H9 (cell line): Measurements from ENCODE around the gene CLEC9A. TPM values are rescaled to one million over a fixed set of nuclear protein-coding genes. Genes with fewer than 3 reads are reported as not detected.

ENCODE experiments used
- DNase-seq: peaks from one replicate; pipeline ENCODE4 v3.0.0-alpha.2; 2017
- H2AFZ ChIP-seq: one replicate; pipeline ENCODE4 v1.6.1; 2013; ENCODE audit warnings: mild to moderate bottlenecking, low read length, control low read depth, moderate library complexity
- H2AK5ac ChIP-seq: 2 replicates; pipeline ENCODE4 v1.6.1; 2013; ENCODE audit warnings: low read length, control low read depth, mixed read lengths; ENCODE audit not compliant: insufficient read length
- H2BK120ac ChIP-seq: one replicate; pipeline ENCODE4 v1.6.1; 2013; ENCODE audit warnings: low read depth, mild to moderate bottlenecking, low read length, control low read depth, inconsistent platforms; ENCODE audit not compliant: poor library complexity, severe bottlenecking
- H2BK12ac ChIP-seq: 2 replicates; pipeline ENCODE4 v1.6.1; 2013; ENCODE audit warnings: low read length, control low read depth, mixed read lengths, low read depth; ENCODE audit not compliant: insufficient read length
- H2BK15ac ChIP-seq: 2 replicates; pipeline ENCODE4 v1.6.1; 2013; ENCODE audit warnings: low read depth, low read length, control low read depth
- H2BK20ac ChIP-seq: one replicate; pipeline ENCODE4 v1.6.1; 2013; ENCODE audit warnings: low read depth, mild to moderate bottlenecking, low read length, control low read depth, inconsistent platforms; ENCODE audit not compliant: poor library complexity, severe bottlenecking
- H2BK5ac ChIP-seq: 2 replicates; pipeline ENCODE4 v1.6.1; 2013; ENCODE audit warnings: low read length, control low read depth, mixed read lengths; ENCODE audit not compliant: insufficient read length
- H3K14ac ChIP-seq: 2 replicates; pipeline ENCODE4 v1.6.1; 2013; ENCODE audit warnings: low read length, control low read depth; ENCODE audit not compliant: insufficient read depth
- H3K18ac ChIP-seq: 2 replicates; pipeline ENCODE4 v1.6.1; 2013; ENCODE audit warnings: low read depth, mild to moderate bottlenecking, mixed read lengths, low read length, control low read depth; ENCODE audit not compliant: insufficient read length
- H3K23ac ChIP-seq: 2 replicates; pipeline ENCODE4 v1.6.1; 2013; ENCODE audit warnings: low read length, control low read depth, mixed read lengths, low read depth; ENCODE audit not compliant: insufficient read length
- H3K23me2 ChIP-seq: 2 replicates; pipeline ENCODE4 v1.6.1; 2013; ENCODE audit warnings: low read depth, mild to moderate bottlenecking, mixed read lengths, low read length, control low read depth; ENCODE audit not compliant: insufficient read length, poor library complexity, severe bottlenecking
- H3K27ac ChIP-seq: 2 replicates; pipeline ENCODE4 v1.5.1; 2013; ENCODE audit warnings: low read length, control low read depth, mixed read lengths, low read depth; ENCODE audit not compliant: insufficient read length
- H3K27me3 ChIP-seq: 2 replicates; pipeline ENCODE4 v1.6.1; 2013; ENCODE audit warnings: low read length, control low read depth, inconsistent platforms; ENCODE audit not compliant: insufficient read depth
- H3K4ac ChIP-seq: 2 replicates; pipeline ENCODE4 v1.6.1; 2013; ENCODE audit warnings: low read depth, mild to moderate bottlenecking, control low read depth, inconsistent platforms, low read length, moderate library complexity
- H3K4me1 ChIP-seq: 2 replicates; pipeline ENCODE4 v1.6.1; 2013; ENCODE audit warnings: low read length, control low read depth, inconsistent platforms; ENCODE audit not compliant: insufficient read depth
- H3K4me2 ChIP-seq: 2 replicates; pipeline ENCODE4 v1.6.1; 2013; ENCODE audit warnings: low read length, control low read depth, mixed read lengths; ENCODE audit not compliant: insufficient read length, insufficient read depth
- H3K56ac ChIP-seq: 2 replicates; pipeline ENCODE4 v1.6.1; 2013; ENCODE audit warnings: low read depth, mild to moderate bottlenecking, mixed read lengths, low read length, control low read depth; ENCODE audit not compliant: insufficient read length
- H3K79me1 ChIP-seq: 2 replicates; pipeline ENCODE4 v1.6.1; 2013; ENCODE audit warnings: low read depth, mild to moderate bottlenecking, moderate library complexity, low read length, control low read depth, inconsistent platforms; ENCODE audit not compliant: insufficient read depth, poor library complexity, severe bottlenecking
- H3K79me2 ChIP-seq: 2 replicates; pipeline ENCODE4 v1.6.1; 2013; ENCODE audit warnings: low read length, control low read depth, inconsistent platforms; ENCODE audit not compliant: insufficient read depth
- H3K9ac ChIP-seq: 2 replicates; pipeline ENCODE4 v1.6.1; 2013; ENCODE audit warnings: low read length, control low read depth, mixed read lengths; ENCODE audit not compliant: insufficient read length; ENCODE audit errors: extremely low read depth
- H3K9me3 ChIP-seq: one replicate; pipeline ENCODE4 v1.6.1; 2013; ENCODE audit warnings: low read depth, low read length, inconsistent platforms; ENCODE audit not compliant: control insufficient read depth
- H3T11ph ChIP-seq: one replicate; pipeline ENCODE4 v1.6.1; 2013; ENCODE audit warnings: mild to moderate bottlenecking, low read length, control low read depth, inconsistent platforms
- H4K20me1 ChIP-seq: one replicate; pipeline ENCODE4 v1.6.1; 2013; ENCODE audit not compliant: control insufficient read depth, insufficient read length, insufficient read depth
- H4K5ac ChIP-seq: 2 replicates; pipeline ENCODE4 v1.6.1; 2013; ENCODE audit warnings: low read depth, mild to moderate bottlenecking, mixed read lengths, low read length, control low read depth; ENCODE audit not compliant: insufficient read length
- H4K8ac ChIP-seq: replicated peaks from 2 replicates; pipeline ENCODE4 v1.6.1; 2013; ENCODE audit warnings: low read length, control low read depth, mixed read lengths, low read depth; ENCODE audit not compliant: insufficient read length
- H4K91ac ChIP-seq: 2 replicates; pipeline ENCODE4 v1.6.1; 2013; ENCODE audit warnings: low read depth, mild to moderate bottlenecking, moderate library complexity, mixed read lengths, low read length, control low read depth; ENCODE audit not compliant: insufficient read length
- H3K27ac Mint-ChIP-seq, 3 experiments: 2 replicates in 2 of 3; 3 replicates in 1 of 3; pipeline ENCODE4 v1.8.0; 2020 to 2021; ENCODE audit warnings: mixed read lengths in 3 of 3, mild to moderate bottlenecking in 1 of 3, moderate library complexity in 1 of 3
- H3K27me3 Mint-ChIP-seq: 2 replicates; pipeline ENCODE4 v1.8.0; 2021; ENCODE audit warnings: low read depth, mild to moderate bottlenecking, moderate library complexity, mixed read lengths
- H3K36me3 Mint-ChIP-seq, 3 experiments: 2 replicates in 2 of 3; 3 replicates in 1 of 3; pipeline ENCODE4 v1.8.0; 2020 to 2021; ENCODE audit warnings: low read depth in 3 of 3, mixed read lengths in 3 of 3; ENCODE audit not compliant: insufficient read depth in 1 of 3
- H3K4me1 Mint-ChIP-seq, 2 experiments: 2 replicates each; pipeline ENCODE4 v1.8.0; 2020; ENCODE audit warnings: mixed read lengths in 2 of 2
- H3K4me3 Mint-ChIP-seq, 2 experiments: 2 replicates in 1 of 2; 3 replicates in 1 of 2; pipeline ENCODE4 v1.8.0; 2020 to 2021; ENCODE audit warnings: mild to moderate bottlenecking in 2 of 2, mixed read lengths in 2 of 2, moderate library complexity in 1 of 2
- H3K9me3 Mint-ChIP-seq, 2 experiments: 2 replicates in 1 of 2; 3 replicates in 1 of 2; pipeline ENCODE4 v1.8.0; 2020; ENCODE audit warnings: mild to moderate bottlenecking in 2 of 2, mixed read lengths in 2 of 2, moderate library complexity in 1 of 2
- CTCF ChIP-seq: fragments of 200-600 bp; sonication (generic); conservative IDR thresholded peaks from 3 replicates; pipeline ENCODE4 v1.8.0; 2021; ENCODE audit warnings: antibody characterized with exemption, mild to moderate bottlenecking
- WGBS: extraction: QIAGEN DNeasy Blood & Tissue Kit; methylation state at CpG from one replicate; pipeline ENCODE4 v1.1.7; 2013; ENCODE audit warnings: missing lambda C conversion rate, low lambda C conversion rate, mixed read lengths; ENCODE audit not compliant: insufficient read length; ENCODE audit errors: extremely low coverage; 5-methylcytosine and 5-hydroxymethylcytosine counted together
- total RNA-seq: library from RNA; stranded (reverse); gene quantifications from 2 replicates; pipeline ENCODE4 v1.2.1, GENCODE V29; 2021

The CLEC9A gene
- total RNA-seq, 1 experiment from 2014 or later = not detected

GRCh38 chr12:10102322-10102721 is 71.8 kb downstream of the CLEC9A start:
- Histone ChIP-seq H3K23me2 (no peaks in the 10 kb centered on the region), H3K23ac (no peak overlapping the region), H2AK5ac (no peak overlapping the region), H3K79me1 (no peaks in the 10 kb centered on the region), H4K20me1 (no peaks in the 10 kb centered on the region), H3K4me2 (no peak overlapping the region), H2AFZ (no peak overlapping the region), H2BK5ac (no peak overlapping the region), H3K9ac (no peak overlapping the region), H3K4ac (no peak overlapping the region), H3K18ac (no peak overlapping the region), H2BK120ac (no peak overlapping the region), H2BK12ac (no peak overlapping the region), H4K8ac (no peak overlapping the region), H4K5ac (no peak overlapping the region), H3K27ac (no peak overlapping the region), H2BK20ac (no peak overlapping the region), H3K9me3 (no peaks in the 10 kb centered on the region), H3K79me2 (no peaks in the 10 kb centered on the region), H3K4me1 (no peaks in the 10 kb centered on the region), H3K27me3 (no peaks in the 10 kb centered on the region), H3K56ac (no peak overlapping the region), H3K14ac (no peak overlapping the region), H4K91ac (no peak overlapping the region), H3T11ph (no peak overlapping the region), H2BK15ac (no peak overlapping the region)
- peaks cover 6% of the 10 kb centered on the region for H3K27me3 Mint-ChIP-seq
- WGBS = no CpG with 5 or more reads among the region's 2 CpGs
- H3K4me1 Mint-ChIP-seq = peaks cover 10 to 12% of the 10 kb centered on the region in 2 experiments
- no peak for TF ChIP-seq CTCF
- peaks cover 0 to 6% (median 0%) of the 10 kb centered on the region in 3 experiments; a peak in 4 of 7 replicates for H3K36me3 Mint-ChIP-seq
- H3K27ac Mint-ChIP-seq = no peak overlapping the region
- peaks cover 7 to 8% of the 10 kb centered on the region in 2 experiments for H3K9me3 Mint-ChIP-seq
- H3K4me3 Mint-ChIP-seq = no peak overlapping the region
- DNase-seq = no peak
